Pancreas (tissue), 10 donors: ENCODE data around the gene SHROOM3. TPM values are rescaled to one million over a fixed set of nuclear protein-coding genes. Genes with fewer than 3 reads are reported as not detected.

Experiments
- ATAC-seq, 4 donors: fragments of 200-7000 bp; cut with Tn5 transposase; one replicate each; pipeline versions ENCODE4 v1.8.0 to v1.9.1; 2020; ENCODE audit warnings: mild to moderate bottlenecking in 4 of 4, moderate library complexity in 4 of 4
- DNase-seq, 6 donors: peaks; one replicate each; pipeline ENCODE4 v3.0.0-alpha.2; 2020
- FAIRE-seq: peaks from 2 replicates; lab custom pipeline; 2012; peaks lifted over from hg19 to GRCh38; lab: Jason Lieb, UNC
- H3K27ac ChIP-seq, 4 donors: fragments of 200-600 bp; sonication (generic); 1 replicate in 3 of 4; 2 replicates in 1 of 4; pipeline versions ENCODE4 v1.5.0 to v1.8.0; 2020
- H3K27me3 ChIP-seq, 4 donors: fragments of 200-600 bp; one replicate each; pipeline ENCODE4 v1.8.0; 2021
- H3K36me3 ChIP-seq, 3 donors: fragments of 200-600 bp; sonication (generic) in 1 of 3; one replicate each; pipeline versions ENCODE4 v1.5.0 to v1.8.0; 2020 to 2021
- H3K4me1 ChIP-seq, 3 donors: fragments of 200-600 bp; one replicate each; pipeline ENCODE4 v1.8.0; 2021
- H3K4me3 ChIP-seq, 4 donors: fragments of 200-600 bp; sonication (generic) in 2 of 4; one replicate each; pipeline versions ENCODE4 v1.5.0 to v1.8.0; 2020 to 2021
- H3K9me3 ChIP-seq, 4 donors: fragments of 200-600 bp; one replicate each; pipeline ENCODE4 v1.8.0; 2021
- WGBS, 2 donors: extraction: QIAGEN DNeasy Blood & Tissue Kit; methylation state at CpG; one replicate each; pipeline ENCODE4 v1.1.7; 2013; 5-methylcytosine and 5-hydroxymethylcytosine counted together
- intact Hi-C, 3 donors: fragments of 100-400 bp; cut with DNase I; formaldehyde crosslinking; loops; one replicate each; pipeline versions ENCODE4 v1.11.1 to v1.14.2; 2022
- polyA plus RNA-seq, 2 donors: library from polyadenylated mRNA; stranded (reverse); fragments of 200-250 nt; gene quantifications; one replicate each; pipeline ENCODE4 v1.2.3, GENCODE V29; 2013
- total RNA-seq, 6 donors: library from RNA; stranded (reverse); fragmentation: NEBNext Ultra II Directional in 4 of 6; extraction: Animal tissue kit (Norgen Biotek cat#: 25700) in 4 of 6; gene quantifications; one replicate each; pipeline versions ENCODE4 v1.2.1 to v1.2.4, GENCODE V29; 2021 to 2023
- TF ChIP-seq, protein P1 (sequence below), 4 donors: fragments of 200-600 bp; sonication (generic) in 3 of 4; IDR thresholded peaks; one replicate each; pipeline versions ENCODE4 v1.5.0 to v1.8.0; 2021; ENCODE audit warnings: antibody characterized with exemption in 4 of 4
- donor health status: healthy with polysubstance abuse.
- donor health status: DM: no; HTN: no; CAD: no; lungs with moderate emphysema.
- donor health status: DM: no; HTN: no; CAD: no.
- donor health status: control.
- donor health status: control.
- donor health status: Bipolar disorder and iron deficiency.
- donor health status: DM: yes; HTN: yes; CAD: no.
- donor health status: DM: no; HTN: no; CAD: no.
- donor health status: DM: no; HTN: no; CAD: no.
- donor health status: DM: yes; HTN: yes; CAD: no.

SHROOM3 gene
- total and polyA plus RNA-seq, 8 donors, result 6.2 to 43.5 (median 17.1) TPM

DNA sequence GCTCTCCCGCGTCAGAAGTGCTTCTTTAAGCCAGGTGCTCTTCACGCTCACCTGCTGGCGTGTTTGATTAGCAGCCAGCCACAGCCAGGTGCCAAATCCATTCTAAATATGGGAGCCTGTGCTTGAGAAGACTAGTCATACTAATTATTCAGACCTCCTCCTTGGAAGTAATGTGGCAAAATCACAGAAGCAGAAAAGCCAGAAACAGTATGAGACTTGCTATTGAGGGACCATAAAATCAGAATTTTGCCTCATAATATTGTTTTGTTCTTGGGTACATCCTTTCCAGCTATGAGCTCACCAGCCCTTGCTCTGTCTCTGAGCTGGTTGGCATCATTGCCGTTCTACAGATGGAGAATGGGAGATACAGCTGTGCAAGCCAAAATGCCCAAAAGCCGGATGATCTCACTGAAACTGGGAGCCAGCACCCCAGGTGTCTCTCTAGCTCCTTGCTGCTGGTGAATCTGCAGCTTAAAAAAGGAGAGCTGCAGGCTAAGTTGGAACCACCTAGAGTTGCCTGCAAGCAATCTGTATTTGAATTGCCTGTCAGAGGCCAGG lies 205.4 kb downstream of the SHROOM3 start:
- H3K9me3 ChIP-seq, result no peaks in the 10 kb centered on the region
- TF ChIP-seq, protein P1, sequence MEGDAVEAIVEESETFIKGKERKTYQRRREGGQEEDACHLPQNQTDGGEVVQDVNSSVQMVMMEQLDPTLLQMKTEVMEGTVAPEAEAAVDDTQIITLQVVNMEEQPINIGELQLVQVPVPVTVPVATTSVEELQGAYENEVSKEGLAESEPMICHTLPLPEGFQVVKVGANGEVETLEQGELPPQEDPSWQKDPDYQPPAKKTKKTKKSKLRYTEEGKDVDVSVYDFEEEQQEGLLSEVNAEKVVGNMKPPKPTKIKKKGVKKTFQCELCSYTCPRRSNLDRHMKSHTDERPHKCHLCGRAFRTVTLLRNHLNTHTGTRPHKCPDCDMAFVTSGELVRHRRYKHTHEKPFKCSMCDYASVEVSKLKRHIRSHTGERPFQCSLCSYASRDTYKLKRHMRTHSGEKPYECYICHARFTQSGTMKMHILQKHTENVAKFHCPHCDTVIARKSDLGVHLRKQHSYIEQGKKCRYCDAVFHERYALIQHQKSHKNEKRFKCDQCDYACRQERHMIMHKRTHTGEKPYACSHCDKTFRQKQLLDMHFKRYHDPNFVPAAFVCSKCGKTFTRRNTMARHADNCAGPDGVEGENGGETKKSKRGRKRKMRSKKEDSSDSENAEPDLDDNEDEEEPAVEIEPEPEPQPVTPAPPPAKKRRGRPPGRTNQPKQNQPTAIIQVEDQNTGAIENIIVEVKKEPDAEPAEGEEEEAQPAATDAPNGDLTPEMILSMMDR (IDR thresholded peaks at IDR 0.05), result no peak
- peak in 3 of 4 donors; percentile 50 to 78 (median 70) for ATAC-seq
- WGBS, 2 donors, result 49 to 54% methylated on average over 6 of the region's 6 CpGs
- intact Hi-C loops, result no loop called here
- FAIRE-seq, result no peak
- H3K27me3 ChIP-seq, result no peaks in the 10 kb centered on the region
- DNase-seq, result peak in 2 of 6 donors; percentile 27 to 44
- no peaks in the 10 kb centered on the region for H3K36me3 ChIP-seq
- no peaks in the 10 kb centered on the region for H3K4me1 ChIP-seq
- H3K27ac ChIP-seq, result no peak overlapping the region
- H3K4me3 ChIP-seq, result no peak overlapping the region

DNA sequence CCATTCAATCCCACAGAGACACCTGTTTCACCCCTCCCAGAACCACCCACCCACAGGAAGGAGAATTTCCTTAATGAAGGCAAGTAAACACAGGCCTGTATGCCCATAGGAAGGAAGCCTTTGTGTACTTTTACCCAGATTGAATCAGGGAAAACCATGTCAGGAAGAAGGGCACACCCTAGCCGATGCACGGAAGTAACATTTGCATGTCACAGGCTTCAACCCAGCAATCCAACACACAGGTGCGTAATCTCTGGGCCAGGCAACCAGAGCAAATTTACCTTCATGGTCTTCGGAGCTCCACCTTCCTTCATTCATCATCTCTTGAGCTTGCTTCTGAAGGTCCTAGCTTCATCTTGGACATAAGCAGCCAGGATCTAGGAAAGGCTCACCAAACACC lies 206.3 kb downstream of the SHROOM3 start:
- no peak overlapping the region for H3K4me3 ChIP-seq
- H3K4me1 ChIP-seq, result no peaks in the 10 kb centered on the region
- H3K9me3 ChIP-seq, result no peaks in the 10 kb centered on the region
- H3K36me3 ChIP-seq, result no peaks in the 10 kb centered on the region
- peak in 1 of 4 donors; percentile 29 for ATAC-seq
- FAIRE-seq, result no peak
- 91 to 100% methylated on average over 4 of the region's 4 CpGs for WGBS, 2 donors
- intact Hi-C loops, result no loop called here
- no peaks in the 10 kb centered on the region for H3K27me3 ChIP-seq
- TF ChIP-seq, protein P1 (IDR thresholded peaks at IDR 0.05), result no peak
- no peak for DNase-seq
- H3K27ac ChIP-seq, result no peak overlapping the region

DNA sequence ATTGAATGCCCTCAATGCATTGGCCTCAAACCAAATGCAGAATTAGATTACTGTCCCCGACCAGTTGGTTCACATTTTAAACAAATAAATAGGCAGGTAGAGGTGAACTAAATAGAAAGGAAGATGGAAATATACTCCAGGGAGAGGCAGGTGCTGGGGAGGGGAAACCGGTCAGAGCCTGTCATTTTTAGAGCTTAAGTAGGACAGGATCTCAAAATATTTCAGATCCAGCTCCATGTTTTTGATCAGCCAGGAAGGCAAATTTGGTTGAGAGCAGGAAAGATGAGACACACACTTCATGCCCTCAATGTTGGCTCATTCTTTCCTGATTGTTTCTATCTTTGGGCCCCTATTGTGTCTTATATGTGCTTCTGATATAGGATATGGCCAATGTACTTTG lies 206.7 kb downstream of the SHROOM3 start:
- Histone ChIP-seq H3K27ac (no peak overlapping the region), H3K9me3 (no peaks in the 10 kb centered on the region), H3K36me3 (no peaks in the 10 kb centered on the region), H3K4me1 (no peaks in the 10 kb centered on the region), H3K4me3 (no peak overlapping the region), H3K27me3 (no peaks in the 10 kb centered on the region)
- FAIRE-seq (no peak), ATAC-seq (no peak), DNase-seq (no peak)
- intact Hi-C loops, result no loop called here
- TF ChIP-seq, protein P1 (IDR thresholded peaks at IDR 0.05), result no peak
- WGBS, 2 donors, result 78 to 92% methylated on average over 2 of the region's 2 CpGs

DNA sequence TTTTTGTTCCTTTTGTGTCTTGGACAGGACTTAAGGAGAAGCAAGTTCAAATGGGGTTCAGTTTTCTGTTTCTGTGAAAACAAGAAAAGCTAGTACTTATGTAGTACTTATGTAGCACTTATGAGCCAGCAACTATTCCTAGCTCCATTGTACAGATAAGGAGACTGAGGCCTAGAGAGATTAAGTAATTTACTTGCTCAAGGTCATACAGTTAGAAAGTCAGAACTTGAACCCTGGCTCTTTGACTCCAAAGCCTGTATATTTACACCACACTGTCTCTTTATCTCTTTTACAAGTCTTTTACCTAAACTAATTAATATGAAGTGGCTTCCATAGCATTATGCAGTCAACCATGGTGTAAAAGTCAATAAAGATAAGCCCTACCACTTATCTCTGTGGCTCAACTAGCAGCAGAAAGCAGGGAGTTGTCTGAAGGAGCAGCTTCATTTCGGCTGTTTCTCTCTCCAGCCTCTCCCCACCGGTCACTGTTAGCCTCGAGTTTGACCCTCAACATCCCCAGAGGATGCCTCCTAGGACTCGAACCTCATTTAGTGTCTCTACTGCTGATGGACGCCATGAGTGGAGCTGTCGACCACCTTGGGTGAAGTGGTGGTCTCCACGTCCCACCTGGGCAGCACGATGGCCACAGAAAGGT lies 209.9 kb downstream of the SHROOM3 start:
- 87% methylated on average over 8 of the region's 8 CpGs for WGBS, 2 donors
- Histone ChIP-seq H3K27me3 (no peaks in the 10 kb centered on the region), H3K4me1 (no peaks in the 10 kb centered on the region), H3K27ac (no peak overlapping the region), H3K9me3 (no peaks in the 10 kb centered on the region), H3K36me3 (no peaks in the 10 kb centered on the region), H3K4me3 (no peak overlapping the region)
- intact Hi-C loops, result no loop called here
- ATAC-seq, result no peak
- FAIRE-seq, result no peak
- no peak for DNase-seq
- TF ChIP-seq, protein P1 (IDR thresholded peaks at IDR 0.05), result no peak

DNA sequence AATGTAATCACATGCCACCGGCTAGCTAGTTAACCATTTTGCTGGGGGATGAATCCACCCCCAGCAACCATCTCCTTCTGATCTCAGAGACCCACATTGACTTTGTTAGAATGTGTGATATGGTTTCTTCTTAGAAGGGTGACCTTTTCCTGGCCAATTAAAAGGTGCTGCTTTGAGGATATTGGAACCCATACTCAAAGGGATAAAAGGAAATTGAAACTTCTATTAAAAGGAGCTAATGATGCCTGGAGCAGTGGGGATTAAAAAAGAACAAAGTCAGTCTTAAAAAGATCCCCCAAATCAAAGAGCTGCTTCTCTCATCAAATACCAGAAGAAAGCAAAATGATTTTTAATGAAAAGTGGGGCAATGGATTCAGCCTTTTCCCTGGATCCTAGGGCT lies 214.1 kb downstream of the SHROOM3 start:
- FAIRE-seq (no peak), ATAC-seq (no peak), DNase-seq (no peak)
- intact Hi-C loops, result no loop called here
- Histone ChIP-seq H3K27ac (no peak overlapping the region), H3K9me3 (no peaks in the 10 kb centered on the region), H3K4me3 (no peak overlapping the region), H3K36me3 (no peaks in the 10 kb centered on the region), H3K27me3 (no peaks in the 10 kb centered on the region), H3K4me1 (no peaks in the 10 kb centered on the region)
- TF ChIP-seq, protein P1 (IDR thresholded peaks at IDR 0.05), result no peak
- WGBS, 2 donors, result 96% methylated on average over 1 of the region's 1 CpG
